HG03066 (cell line): ENCODE results near the gene PACC1.

Source experiments
- ATAC-seq: cut with Tn5 transposase; IDR thresholded peaks from one replicate; pipeline ENCODE4 v1.9.1; 2021; ENCODE audit warnings: low read depth; ENCODE audit not compliant: unreplicated experiment

The PACC1 gene

DNA sequence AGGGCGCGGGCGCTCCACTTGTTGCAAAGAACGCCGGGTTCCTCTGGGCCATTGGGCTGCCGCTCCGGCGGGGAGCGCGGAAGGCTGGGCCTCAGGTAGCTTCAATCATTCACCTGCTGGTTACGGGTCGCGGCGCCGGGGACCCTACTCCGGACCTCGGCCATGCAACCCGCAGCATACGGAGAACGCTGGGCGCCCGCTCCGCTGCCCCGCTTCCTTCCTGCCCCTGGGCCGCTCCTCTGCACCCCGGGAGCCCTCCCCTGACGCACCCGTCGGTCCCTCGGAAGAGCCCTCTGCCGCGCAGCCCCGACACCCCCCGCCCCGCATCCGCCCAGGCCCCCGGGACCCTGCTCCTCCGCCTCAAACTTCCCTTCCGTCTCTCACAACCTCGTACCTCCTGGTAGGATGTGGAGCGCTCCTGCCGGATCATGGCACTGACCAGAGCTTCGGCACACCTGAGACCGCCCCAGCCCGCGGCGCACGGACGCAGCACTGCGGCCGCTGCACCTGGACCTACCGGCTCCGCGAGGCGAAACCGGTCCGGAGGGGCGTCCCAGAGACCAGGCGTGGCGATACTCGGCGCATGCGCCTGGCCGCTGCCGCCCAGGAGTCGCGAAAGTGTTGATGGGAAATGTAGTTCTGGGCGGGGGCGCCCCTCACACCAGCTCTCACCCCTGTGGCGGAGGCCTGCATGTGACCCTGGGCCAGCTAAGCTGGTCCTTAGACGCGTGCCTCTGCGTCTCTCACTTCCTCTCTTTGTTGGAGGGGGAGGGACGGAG is at the start of gene PACC1:
Gene PACC1, minus strand, starts transcription at position 559 of the 779 bp plus-strand sequence. Its CDS starts 129 bp downstream, at position 430.
- ATAC-seq: peak; percentile 94

- ATAC-seq: no peak
Measured at GRCh38 chr1:212463565-212464285, 49.0 kb upstream of the PACC1 start.

GRCh38 chr1:212461916-212462660 is 47.4 kb upstream of the PACC1 start:
- ATAC-seq: no peak

DNA sequence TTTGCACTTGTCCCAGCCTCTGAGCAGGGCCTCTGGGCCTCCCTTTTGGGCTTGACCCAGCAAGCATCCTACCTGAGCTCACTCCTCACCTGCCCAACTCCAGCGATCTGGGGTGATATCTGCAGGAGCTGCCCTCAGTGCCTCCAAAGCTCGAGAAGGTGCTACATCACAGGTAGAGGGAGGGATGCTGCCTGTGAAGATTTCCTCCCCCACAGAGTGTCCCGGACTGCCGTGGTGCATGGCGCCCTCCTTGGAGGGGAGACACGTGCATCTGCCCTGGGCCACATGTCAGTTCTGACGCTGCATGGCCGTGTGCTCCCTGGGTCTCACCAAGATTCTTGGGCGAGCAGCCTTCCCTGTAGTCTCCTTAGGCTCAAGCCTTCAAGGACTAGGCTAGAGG is 45.7 kb upstream of the PACC1 start:
- no peak for ATAC-seq

- no peak for ATAC-seq
Measured at GRCh38 chr1:212459656-212460055, 45.0 kb upstream of the PACC1 start.

- ATAC-seq: no peak
Measured at GRCh38 chr1:212458817-212459216, 44.1 kb upstream of the PACC1 start.

GRCh38 chr1:212457740-212458338 is 43.2 kb upstream of the PACC1 start:
- ATAC-seq: no peak

DNA sequence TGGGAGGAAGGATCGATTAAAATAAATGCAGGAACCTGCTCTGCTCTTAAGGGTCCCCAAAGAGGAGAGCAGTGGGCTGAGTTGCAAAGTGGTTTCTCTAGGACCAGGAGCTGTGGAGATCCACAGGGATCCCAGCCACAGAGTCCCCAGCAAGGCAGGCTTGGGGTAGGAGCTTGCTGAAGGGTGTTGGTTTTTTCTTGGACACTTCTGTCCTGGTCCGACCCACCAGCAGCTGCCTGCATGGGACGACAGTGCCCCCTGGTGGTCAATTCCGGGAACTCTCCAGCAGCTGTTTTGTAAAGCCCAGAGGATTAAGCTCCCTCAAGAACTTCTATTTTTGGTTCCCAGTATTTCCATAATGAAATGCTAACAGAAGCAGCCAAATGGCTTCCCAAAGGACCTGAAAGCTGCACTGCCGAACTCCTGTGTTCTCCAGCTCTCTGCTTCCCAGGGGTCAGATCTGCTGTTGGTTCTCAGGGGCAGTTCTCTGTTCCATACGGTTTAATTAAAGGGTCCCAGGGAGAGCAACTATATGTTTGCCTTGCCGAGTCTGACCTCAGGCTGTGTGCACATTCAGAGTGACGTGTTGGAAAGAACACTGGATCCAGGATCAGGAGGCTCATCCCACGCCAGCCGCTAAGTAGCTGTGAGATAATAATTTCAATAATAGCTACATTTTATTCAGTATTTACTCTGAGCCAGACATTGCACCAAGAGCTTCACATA is 41.3 kb upstream of the PACC1 start:
- no peak for ATAC-seq

DNA sequence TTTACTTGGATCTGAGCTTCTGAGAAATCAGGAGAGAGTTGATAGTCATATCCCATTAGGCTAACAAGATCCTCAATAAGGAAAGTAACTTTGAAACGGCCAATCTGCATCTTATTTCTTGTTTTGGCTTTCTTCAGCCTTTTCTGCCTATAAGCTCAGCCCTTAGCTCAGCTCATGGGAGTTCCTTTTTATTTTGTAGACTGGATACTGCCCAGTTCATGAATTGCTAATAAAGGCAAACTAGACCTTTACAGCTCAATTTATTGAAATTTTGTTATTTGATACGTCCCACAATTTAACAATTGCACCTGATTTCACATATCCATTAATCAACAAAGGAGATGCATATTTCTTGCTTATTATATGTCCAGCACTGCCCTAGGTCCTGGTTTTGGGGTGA is 40.7 kb upstream of the PACC1 start:
- ATAC-seq: no peak

GRCh38 chr1:212454741-212455140 is 40.1 kb upstream of the PACC1 start:
- no peak for ATAC-seq

- ATAC-seq: no peak
Measured at GRCh38 chr1:212453156-212453857, 38.6 kb upstream of the PACC1 start.

DNA sequence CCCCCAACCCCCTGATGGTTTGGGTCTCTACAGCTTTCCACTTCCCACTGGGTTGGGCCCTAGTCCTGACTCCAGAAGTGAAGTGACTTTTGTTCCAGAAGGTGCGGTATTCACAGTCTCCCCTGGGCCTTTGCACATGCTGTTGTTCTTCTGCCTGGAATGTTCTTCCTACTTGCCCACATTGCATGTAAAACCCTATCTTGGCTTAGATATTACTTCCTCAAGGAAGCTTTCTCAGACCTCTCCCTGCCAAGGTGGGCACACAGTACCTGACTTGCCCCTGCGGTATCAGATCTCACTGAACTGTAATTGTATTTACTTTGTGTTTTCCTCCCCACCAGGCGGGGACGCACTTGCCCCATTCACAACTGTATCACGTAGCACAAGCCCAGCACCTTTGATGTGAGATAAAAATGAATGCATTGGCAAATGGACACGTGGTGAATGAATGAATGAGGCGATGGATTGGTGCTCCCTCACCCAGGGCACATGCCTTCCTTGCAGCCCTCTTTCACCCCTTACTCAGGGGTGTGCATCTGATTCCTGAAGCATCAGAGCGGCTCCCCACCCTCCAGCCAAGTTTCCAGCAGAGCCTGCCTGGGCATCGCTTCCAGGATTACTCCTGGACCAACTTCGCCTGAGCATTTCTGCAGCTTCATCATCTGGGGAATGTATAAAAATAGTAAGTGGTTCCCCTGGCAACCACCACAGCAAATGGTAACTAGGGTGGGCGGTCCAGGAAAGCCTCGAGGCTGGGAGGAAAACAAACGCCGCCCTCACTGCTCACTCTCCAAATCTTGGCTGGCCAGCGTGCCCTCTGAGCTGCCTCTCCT is 37.9 kb upstream of the PACC1 start:
- no peak for ATAC-seq

GRCh38 chr1:212451416-212452322 is 37.0 kb upstream of the PACC1 start:
- no peak for ATAC-seq

GRCh38 chr1:212450331-212450881 is 35.7 kb upstream of the PACC1 start:
- ATAC-seq: no peak

GRCh38 chr1:212447478-212447877 is 32.8 kb upstream of the PACC1 start:
- no peak for ATAC-seq

- no peak for ATAC-seq
Measured at GRCh38 chr1:212446333-212446732, 31.6 kb upstream of the PACC1 start.

DNA sequence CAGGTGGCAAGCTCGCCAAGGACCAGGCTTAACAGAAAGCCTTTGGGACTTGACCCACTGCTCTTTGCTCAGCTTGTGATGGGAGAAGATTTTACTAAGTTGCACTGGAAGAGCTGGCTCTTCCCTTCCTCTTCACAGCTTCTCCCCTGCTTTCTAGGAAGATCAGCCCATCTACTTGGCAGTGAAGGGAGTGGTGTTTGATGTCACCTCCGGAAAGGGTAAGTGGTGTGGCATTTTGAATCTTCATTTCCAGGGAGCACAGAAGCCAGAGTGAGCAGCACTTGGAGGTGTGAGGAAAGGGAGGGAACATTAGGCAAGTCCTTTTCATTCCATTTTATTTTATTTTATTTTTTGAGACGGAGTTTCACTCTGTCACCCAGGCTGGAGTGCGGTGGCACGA is 27.7 kb upstream of the PACC1 start:
- ATAC-seq: no peak
